Pulmonary artery endothelial cell (primary cell): Measurements from ENCODE around the gene GRK5. TPM values are rescaled to one million over a fixed set of nuclear protein-coding genes. Genes with fewer than 3 reads are reported as not detected.
"Not testable (repeated sequence)": the region's sequence is repeated elsewhere in the genome, so short reads cannot be mapped to it uniquely, and the experiment has no call there.

Experiments used
- DNase-seq: peaks from one replicate; pipeline ENCODE4 v3.0.0-alpha.2; 2011; ENCODE audit warnings: low read depth, low spot score
- total RNA-seq: library from RNA; depleted of rRNA; stranded (reverse); fragments of >200 nt; gene quantifications from 2 replicates; pipeline ENCODE4 v1.2.3, GENCODE V29; 2014

Gene GRK5
- total RNA-seq, 1 donor from 2014 or later = 39.7 TPM

- no peak for DNase-seq
Measured at GRCh38 chr10:119221666-119222065, 14.3 kb downstream of the GRK5 start.

GRCh38 chr10:119222537-119222936 is 15.2 kb downstream of the GRK5 start:
- DNase-seq = no peak

- DNase-seq = no peak
Measured at GRCh38 chr10:119222966-119223386, 15.6 kb downstream of the GRK5 start.

- no peak for DNase-seq
Measured at GRCh38 chr10:119225083-119225658, 17.8 kb downstream of the GRK5 start.

GRCh38 chr10:119227825-119228224 is 20.5 kb downstream of the GRK5 start:
- DNase-seq = no peak

GRCh38 chr10:119231654-119232053 is 24.3 kb downstream of the GRK5 start:
- no peak for DNase-seq

- not testable (repeated sequence) for DNase-seq
Measured at GRCh38 chr10:119232439-119232838, 25.1 kb downstream of the GRK5 start.

- DNase-seq = peak; percentile 87
Measured at GRCh38 chr10:119233123-119233820, 25.9 kb downstream of the GRK5 start.

GRCh38 chr10:119233821-119234220 is 26.4 kb downstream of the GRK5 start:
- DNase-seq = peak; percentile 93

- no peak for DNase-seq
Measured at GRCh38 chr10:119235356-119235755, 28.0 kb downstream of the GRK5 start.

- no peak for DNase-seq
Measured at GRCh38 chr10:119237722-119238436, 30.5 kb downstream of the GRK5 start.

GRCh38 chr10:119238577-119238976 is 31.2 kb downstream of the GRK5 start:
- DNase-seq = no peak

GRCh38 chr10:119239015-119239414 is 31.6 kb downstream of the GRK5 start:
- not testable (repeated sequence) for DNase-seq

GRCh38 chr10:119239630-119240029 is 32.3 kb downstream of the GRK5 start:
- DNase-seq = not testable (repeated sequence)

GRCh38 chr10:119241066-119241465 is 33.7 kb downstream of the GRK5 start:
- DNase-seq = no peak

GRCh38 chr10:119242186-119242585 is 34.8 kb downstream of the GRK5 start:
- no peak for DNase-seq

GRCh38 chr10:119243488-119243887 is 36.1 kb downstream of the GRK5 start:
- no peak for DNase-seq

GRCh38 chr10:119243967-119244366 is 36.6 kb downstream of the GRK5 start:
- no peak for DNase-seq

- DNase-seq = no peak
Measured at GRCh38 chr10:119245272-119245671, 37.9 kb downstream of the GRK5 start.

- DNase-seq = no peak
Measured at GRCh38 chr10:119246862-119247549, 39.6 kb downstream of the GRK5 start.

- DNase-seq = no peak
Measured at GRCh38 chr10:119247550-119247894, 40.2 kb downstream of the GRK5 start.

- no peak for DNase-seq
Measured at GRCh38 chr10:119248184-119248583, 40.8 kb downstream of the GRK5 start.
